HepG2 (cell line): ENCODE results near the gene ZNF488. TPM values are rescaled to one million over a fixed set of nuclear protein-coding genes. Genes with fewer than 3 reads are reported as not detected.

ENCODE experiments used
- ATAC-seq: fragments of 200-7000 bp; cut with Tn5 transposase; 3 replicates; pipeline ENCODE4 v1.9.1; 2020; ENCODE audit warnings: mild to moderate bottlenecking, moderate library complexity
- BruUV-seq: library from RNA; stranded (reverse); fragments of 400-500 nt; replicated peaks from 2 replicates; lab custom pipeline; 2021; lab: Mats Ljungman, UMichigan
- CTCF ChIA-PET: fragments of 300-600 bp; formaldehyde crosslinking; extraction: SDS; loops from one replicate; lab custom pipeline; 2021; ENCODE audit warnings: low total read pairs, inconsistent platforms, low intra/inter-chr PET ratio; lab: Yijun Ruan, JAX
- POLR2A ChIA-PET: fragments of 350-600 bp; sonication (Branson Sonifier 250); formaldehyde crosslinking; loops from one replicate; lab custom pipeline; 2020; ENCODE audit warnings: antibody characterized with exemption, inconsistent platforms; lab: Yijun Ruan, JAX
- DNase-seq: peaks from one replicate; pipeline ENCODE4 v3.0.0-alpha.2; 2015; ENCODE audit warnings: low spot score
- FAIRE-seq: peaks from 3 replicates; lab custom pipeline; 2011; peaks lifted over from hg19 to GRCh38; lab: Jason Lieb, UNC
- H2AFZ ChIP-seq: one replicate; pipeline ENCODE4 v1.6.1; 2011; ENCODE audit warnings: low read length, inconsistent platforms
- H3K27ac ChIP-seq: fragments of 300-600 bp; 3 replicates; pipeline ENCODE4 v1.8.0; 2011; ENCODE audit warnings: mixed run types, mild to moderate bottlenecking, mixed read lengths, low read length, inconsistent platforms; ENCODE audit not compliant: insufficient read depth; ENCODE audit errors: extremely low read length
- H3K27me3 ChIP-seq, 2 experiments: fragments of 200-600 bp in 1 of 2; 2 replicates in 1 of 2; 3 replicates in 1 of 2; pipeline versions ENCODE4 v1.6.0 to v1.8.0; 2011; ENCODE audit warnings: low read length in 2 of 2, mild to moderate bottlenecking in 2 of 2, moderate library complexity in 2 of 2, inconsistent platforms in 1 of 2; ENCODE audit not compliant: insufficient read depth in 2 of 2, control insufficient read depth in 1 of 2
- H3K36me3 ChIP-seq, 2 experiments: fragments of 200-600 bp in 1 of 2; replicated peaks in 1 of 2; 2 replicates in 1 of 2; 3 replicates in 1 of 2; pipeline versions ENCODE4 v1.5.1 to v1.8.0; 2011; ENCODE audit warnings: low read length in 2 of 2, inconsistent platforms in 1 of 2; ENCODE audit not compliant: insufficient read depth in 2 of 2, control insufficient read depth in 1 of 2
- H3K4me1 ChIP-seq: 2 replicates; pipeline ENCODE4 v1.5.1; 2012; ENCODE audit warnings: low read length, inconsistent platforms; ENCODE audit not compliant: insufficient read depth
- H3K4me2 ChIP-seq: 2 replicates; pipeline ENCODE4 v1.6.0; 2011; ENCODE audit warnings: low read depth, low read length, inconsistent platforms
- H3K4me3 ChIP-seq, 3 experiments: fragments of 200-600 bp in 1 of 3; sonication (generic), shearing (Covaris generic) in 1 of 3; replicated peaks in 1 of 3; 2 replicates each; pipeline ENCODE4 v1.5.1; 2011 to 2016; ENCODE audit warnings: low read length in 3 of 3, inconsistent platforms in 2 of 3, low read depth in 2 of 3, mild to moderate bottlenecking in 2 of 3, control low read depth in 1 of 3, mixed read lengths in 1 of 3; ENCODE audit not compliant: insufficient read depth in 1 of 3
- H3K79me2 ChIP-seq: one replicate; pipeline ENCODE4 v1.6.1; 2011; ENCODE audit warnings: low read length, inconsistent platforms; ENCODE audit not compliant: insufficient read depth
- H3K9ac ChIP-seq: 2 replicates; pipeline ENCODE4 v1.6.0; 2011; ENCODE audit warnings: mild to moderate bottlenecking, low read depth, low read length, inconsistent platforms; ENCODE audit not compliant: insufficient read depth
- H3K9me3 ChIP-seq: 2 replicates; pipeline ENCODE4 v1.5.1; 2012; ENCODE audit warnings: mild to moderate bottlenecking, low read length
- H4K20me1 ChIP-seq: 2 replicates; pipeline ENCODE4 v1.6.0; 2011; ENCODE audit warnings: inconsistent platforms, mild to moderate bottlenecking, low read length, moderate library complexity; ENCODE audit not compliant: insufficient read depth
- AFF4 ChIP-seq: sonication (generic); formaldehyde crosslinking; IDR thresholded peaks from 2 replicates; pipeline ENCODE4 v1.4.0; 2020; ENCODE audit warnings: missing genetic modification reagents
- GZF1 ChIP-seq: sonication (generic); formaldehyde crosslinking; IDR thresholded peaks from 2 replicates; pipeline ENCODE4 v1.5.1; 2020; ENCODE audit warnings: mild to moderate bottlenecking, missing genetic modification reagents
- HIC2 ChIP-seq: sonication (generic); formaldehyde crosslinking; IDR thresholded peaks from 2 replicates; pipeline ENCODE4 v1.9.0; 2022; ENCODE audit warnings: low read depth, missing genetic modification reagents
- MED8 ChIP-seq: sonication (generic); formaldehyde crosslinking; IDR thresholded peaks from 2 replicates; pipeline ENCODE4 v1.8.1; 2023; ENCODE audit warnings: mild to moderate bottlenecking, missing genetic modification reagents; ENCODE audit not compliant: insufficient replicate concordance
- POLR2AphosphoS2 ChIP-seq: IDR thresholded peaks from 2 replicates; pipeline ENCODE4 v1.6.1; 2011; ENCODE audit warnings: low read depth, low read length, improper control_type of control experiment
- SNAPC5 ChIP-seq: sonication (generic); formaldehyde crosslinking; IDR thresholded peaks from 2 replicates; pipeline ENCODE4 v1.8.1; 2023; ENCODE audit warnings: mild to moderate bottlenecking, missing genetic modification reagents, borderline replicate concordance
- XBP1 ChIP-seq: sonication (generic); formaldehyde crosslinking; IDR thresholded peaks from 2 replicates; pipeline ENCODE4 v1.5.0; 2020; ENCODE audit warnings: missing genetic modification reagents
- ZFP1 ChIP-seq: IDR thresholded peaks from 2 replicates; pipeline ENCODE4 v1.6.1; 2016
- ZHX2 ChIP-seq, 2 experiments: sonication (generic) in 1 of 2; formaldehyde crosslinking in 1 of 2; IDR thresholded peaks; 2 replicates each; pipeline versions ENCODE4 v1.6.1 to v1.9.0; 2014 to 2022; ENCODE audit warnings: antibody characterized with exemption in 1 of 2, borderline replicate concordance in 1 of 2, inconsistent platforms in 1 of 2, low read depth in 1 of 2, missing genetic modification reagents in 1 of 2
- ZNF878 ChIP-seq: sonication (generic); formaldehyde crosslinking; IDR thresholded peaks from 2 replicates; pipeline ENCODE4 v1.8.1; 2023; ENCODE audit warnings: mild to moderate bottlenecking, missing genetic modification reagents, moderate library complexity
- WGBS: methylation state at CpG from one replicate; pipeline ENCODE4 v1.1.6; 2017; ENCODE audit warnings: low lambda C conversion rate; 5-methylcytosine and 5-hydroxymethylcytosine counted together
- in situ Hi-C: cut with HindIII; loops from 2 replicates; pipeline ENCODE4 v1.10.0; 2017; ENCODE audit warnings: low pct_unique_long_range_greater_than_20kb; ENCODE audit not compliant: extremely low pct_ligation_motif_present
- intact Hi-C: fragments of 100-400 bp; cut with micrococcal nuclease; formaldehyde crosslinking; loops from one replicate; pipeline ENCODE4 v1.10.0; 2022; ENCODE audit not compliant: unreplicated experiment
- polyA plus RNA-seq, 8 experiments: library from polyadenylated mRNA; depleted of rRNA in 3 of 8; stranded (reverse) in 7 of 8; unstranded in 1 of 8; fragments of >200 nt; fragmentation: Illumina TruSeq in 4 of 8; extraction: Trizol in 4 of 8; gene quantifications; 2 replicates each; pipeline versions ENCODE4 v1.2.1 to v1.2.3, GENCODE V29; 2011 to 2016; ENCODE audit warnings: low read depth in 4 of 8, missing spikeins in 1 of 8, mixed read lengths in 1 of 8; ENCODE audit not compliant: insufficient read depth in 1 of 8
- total RNA-seq, 5 experiments: library from RNA; depleted of rRNA; stranded (reverse); fragments of >200 nt; fragmentation: Illumina TruSeq; extraction: Trizol; gene quantifications; 2 replicates each; pipeline ENCODE4 v1.2.3, GENCODE V29; 2016; ENCODE audit warnings: low read depth in 1 of 5

ZNF488 gene
- total and polyA plus RNA-seq, 2 of the 13 experiments (the other 11 are each of a cell fraction or from before 2014, with no cell fraction given) = 0.13 to 0.15 TPM

DNA sequence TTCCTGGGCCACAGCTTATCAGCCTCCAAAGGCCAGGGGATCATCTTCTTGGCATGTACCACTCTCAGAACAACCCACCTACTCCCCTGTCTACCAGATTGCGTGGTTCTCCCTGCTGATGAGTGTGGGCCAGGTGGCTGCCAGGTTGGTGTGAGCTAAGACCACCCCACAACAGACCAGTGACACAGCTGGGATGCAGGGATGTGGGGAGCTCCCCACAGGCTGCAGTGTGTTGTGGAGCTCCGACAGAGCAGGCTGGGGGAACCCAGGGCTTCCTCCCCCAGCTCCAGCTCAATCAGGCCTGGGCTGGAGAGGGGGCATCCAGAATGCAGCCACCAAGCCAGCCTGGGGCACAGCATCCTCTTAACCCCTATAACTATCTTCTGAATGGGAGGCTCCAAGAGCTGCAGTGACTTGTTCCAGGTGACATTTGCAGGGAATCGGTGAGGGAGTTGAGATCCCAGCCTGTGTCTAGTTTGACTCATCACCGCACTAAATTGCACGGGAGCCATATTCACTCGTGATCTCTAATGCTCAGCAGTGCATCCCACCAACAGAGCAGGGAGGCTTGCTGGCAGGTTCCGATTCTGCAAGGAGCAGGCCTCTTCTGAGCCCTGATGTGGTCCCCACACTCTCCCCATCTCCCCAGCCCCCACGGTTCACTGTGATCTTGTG lies 62.4 kb downstream of the ZNF488 start (continued):
- no peak for TF ChIP-seq ZHX2 (IDR thresholded peaks at IDR 0.05; ENCODE audit: low read depth)
- TF ChIP-seq ZHX2 (CRISPR knock-in tag; IDR thresholded peaks at IDR 0.05; ENCODE audit: borderline replicate concordance) = no peak

GRCh38 chr10:47320812-47321211 lies 63.3 kb downstream of the ZNF488 start:
- Histone ChIP-seq H3K27me3 (peaks cover 0 to 8% of the 10 kb centered on the region in 2 experiments; a peak in 3 of 5 replicates), H3K9me3 (no peaks in the 10 kb centered on the region), H3K4me1 (no peaks in the 10 kb centered on the region), H3K4me3 (no peak overlapping the region), H2AFZ (no peak overlapping the region), H3K36me3 (no peaks in the 10 kb centered on the region), H3K4me2 (no peak overlapping the region), H3K9ac (no peak overlapping the region), H3K79me2 (no peaks in the 10 kb centered on the region), H3K27ac (no peak overlapping the region), H4K20me1 (no peaks in the 10 kb centered on the region)
- intact Hi-C loops = no loop called here
- under 1% methylated on average over 6 of the region's 6 CpGs for WGBS
- ATAC-seq (no peak), DNase-seq (no peak), FAIRE-seq (no peak)
- POLR2A ChIA-PET = no interaction called here
- CTCF ChIA-PET = no interaction called here
- BruUV-seq = no TSS peak
- in situ Hi-C loops = no loop called here
- TF ChIP-seq XBP1 (CRISPR knock-in tag) (no peak), ZFP1 (CRISPR knock-in tag) (no peak), GZF1 (CRISPR knock-in tag) (no peak), SNAPC5 (no peak), AFF4 (no peak), HIC2 (no peak), ZNF878 (CRISPR knock-in tag) (no peak), POLR2AphosphoS2 (no peak), MED8 (no peak)
